ENCODE data around the gene SORCS2.

SORCS2 gene

DNA sequence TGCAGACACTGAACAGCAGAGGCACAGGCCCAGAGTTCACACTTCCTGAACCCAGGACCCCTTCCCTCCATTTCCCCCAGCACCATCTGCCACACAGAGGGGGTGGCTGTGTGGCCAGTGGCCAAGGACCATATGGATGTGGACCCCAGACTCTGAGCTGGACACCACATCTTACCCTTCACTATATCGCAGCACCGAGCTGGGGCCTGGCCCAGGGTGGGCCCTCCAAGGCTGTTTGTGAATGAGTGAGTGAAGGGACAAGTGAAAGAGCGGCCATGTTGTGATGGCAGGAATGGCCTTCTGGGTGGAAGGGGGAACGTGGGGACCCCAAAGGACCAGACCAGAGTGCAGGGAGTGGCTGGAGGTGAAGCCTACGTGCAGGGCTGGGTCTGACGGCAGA lies 498.7 kb downstream of the SORCS2 start:
- in situ Hi-C loops (cut with MboI; ENCODE audit: low sequenced_read_pairs): no loop called here

DNA sequence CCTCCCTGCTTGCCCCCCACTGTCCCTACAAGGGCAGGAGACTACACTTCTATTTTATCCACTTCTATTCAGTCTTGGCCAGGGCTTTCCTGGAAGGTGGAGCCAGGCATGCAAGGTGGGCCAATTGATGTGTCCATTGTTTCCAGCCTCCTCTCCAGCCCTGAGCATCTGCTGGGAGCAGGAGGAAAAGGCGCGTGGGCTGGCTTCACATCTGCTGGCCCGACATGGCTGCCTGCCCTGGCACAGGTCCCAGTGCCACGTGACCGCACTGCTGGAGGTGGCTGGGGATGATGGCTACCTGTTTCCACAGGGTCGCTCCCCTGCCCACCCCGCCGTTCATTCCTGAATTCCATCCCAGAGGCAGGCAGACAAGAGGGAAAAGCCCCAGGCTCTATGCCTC lies 499.6 kb downstream of the SORCS2 start:
- in situ Hi-C loops (cut with MboI; ENCODE audit: low sequenced_read_pairs): no loop called here

DNA sequence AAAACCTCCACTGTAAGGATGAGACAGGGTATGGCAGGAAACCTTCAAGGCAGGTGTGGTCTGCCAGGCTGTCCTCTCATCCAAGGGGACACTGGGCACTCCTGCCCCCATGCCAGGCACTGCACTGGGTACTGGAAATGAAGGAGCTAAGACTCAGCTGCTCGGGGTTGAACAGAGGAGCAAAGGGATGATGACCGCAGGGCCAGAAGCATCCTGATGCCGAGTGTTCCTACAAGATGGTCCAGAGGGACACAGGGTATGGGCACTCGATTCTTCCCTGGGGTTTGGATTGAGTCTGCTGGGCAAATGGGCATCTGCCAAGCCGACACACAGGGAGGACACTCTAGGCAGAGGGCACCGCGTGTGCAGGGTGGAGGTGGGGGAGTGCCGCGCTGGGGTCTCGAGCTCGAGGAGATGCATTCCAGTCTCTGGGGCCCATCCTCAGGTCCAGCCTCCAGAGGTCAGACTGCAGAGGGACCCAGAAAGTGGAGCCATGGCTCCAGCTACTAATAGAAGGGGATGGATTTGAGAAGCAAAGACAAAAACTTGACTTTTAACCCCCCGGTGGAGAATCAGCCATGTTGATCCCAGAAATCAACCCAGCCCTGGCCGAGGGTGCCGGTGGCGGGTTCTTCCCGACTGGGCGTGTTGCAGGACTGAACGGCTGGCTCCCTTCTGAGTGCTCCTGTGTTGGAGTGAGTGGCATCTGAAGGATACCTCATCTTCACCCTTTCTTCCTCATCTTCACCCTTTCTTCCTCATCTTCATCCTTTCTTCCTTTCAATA lies 500.3 kb downstream of the SORCS2 start:
- in situ Hi-C loops (cut with MboI; ENCODE audit: low sequenced_read_pairs): no loop called here

DNA sequence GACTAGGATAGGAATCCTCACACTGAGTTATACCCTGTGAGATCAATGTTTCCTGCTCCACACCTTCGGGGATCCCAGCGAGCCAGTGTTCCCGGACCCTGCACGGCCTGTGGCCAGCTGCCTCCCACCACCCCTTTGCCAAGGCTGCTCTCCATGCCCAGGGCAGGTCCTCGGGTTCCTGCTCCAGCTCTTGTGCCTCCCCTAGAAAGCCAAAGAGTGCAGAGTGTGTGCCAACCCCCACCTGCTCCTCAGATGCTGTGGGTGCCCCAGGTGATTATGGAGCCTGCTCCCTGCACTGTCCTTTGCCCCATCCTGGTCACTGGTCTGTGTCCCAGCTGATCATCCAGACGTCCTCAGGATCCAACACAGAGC lies 500.9 kb downstream of the SORCS2 start:
- in situ Hi-C loops (cut with MboI; ENCODE audit: low sequenced_read_pairs): no loop called here

DNA sequence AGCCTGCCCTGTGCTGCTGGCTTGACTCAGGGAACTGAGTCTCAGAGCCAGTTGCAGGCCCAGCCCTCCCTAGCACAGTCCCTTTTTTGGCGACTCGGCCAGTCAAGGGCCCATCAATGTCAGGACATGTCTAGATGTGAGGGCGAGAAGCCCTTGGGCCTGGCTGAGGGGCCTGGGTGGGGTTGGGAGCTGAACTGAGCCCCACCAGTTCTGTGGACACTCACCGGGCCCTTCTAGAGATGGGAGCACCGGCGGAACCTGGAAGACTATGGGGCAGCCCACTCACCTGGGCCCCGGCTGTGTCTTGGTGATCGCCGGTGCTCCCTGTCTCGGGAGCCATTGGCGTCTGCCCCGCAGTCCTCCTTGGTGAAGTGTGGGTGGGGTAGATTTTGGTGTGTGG lies 501.4 kb downstream of the SORCS2 start:
- in situ Hi-C loops (cut with MboI; ENCODE audit: low sequenced_read_pairs): no loop called here

DNA sequence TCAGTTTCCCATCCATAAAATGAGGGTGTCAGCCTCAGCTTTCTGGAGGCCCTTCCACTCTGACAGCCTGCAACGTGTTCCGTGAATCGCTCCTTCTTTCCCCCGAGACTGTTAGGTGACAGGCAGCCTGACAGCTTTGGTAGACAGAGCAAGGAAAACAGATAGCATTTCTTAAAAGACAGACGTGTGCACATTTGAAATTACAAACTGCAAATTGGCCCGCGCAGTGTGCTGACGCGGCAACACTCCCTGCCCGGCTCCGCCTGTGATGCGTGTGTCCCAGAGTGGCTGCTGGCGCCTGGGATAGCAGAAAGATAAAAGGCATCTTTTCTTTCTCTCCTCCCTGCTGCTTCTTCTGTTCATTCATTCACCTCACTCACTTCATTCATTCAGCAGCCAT lies 502.0 kb downstream of the SORCS2 start:
- in situ Hi-C loops (cut with MboI; ENCODE audit: low sequenced_read_pairs): no loop called here

DNA sequence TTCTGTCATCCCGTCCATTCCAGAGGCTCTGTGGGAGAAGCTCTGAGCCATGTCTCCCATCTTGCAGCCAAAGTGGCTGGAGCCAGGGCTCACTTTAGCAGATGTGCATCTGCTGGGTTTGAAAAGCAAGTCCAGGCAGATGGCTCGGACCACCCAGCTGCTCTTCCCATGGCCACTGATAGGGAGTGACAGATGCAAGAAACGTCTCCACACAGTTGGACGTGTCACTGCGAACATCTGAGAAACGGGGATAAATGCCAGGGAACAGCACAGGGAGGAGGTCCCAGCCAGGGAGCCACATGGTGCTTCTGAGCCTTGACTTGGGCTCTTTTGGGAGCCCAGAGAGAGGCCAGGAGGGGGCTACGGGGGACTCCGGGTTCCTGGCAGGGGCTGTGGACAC lies 505.0 kb downstream of the SORCS2 start:
- in situ Hi-C loops (cut with MboI; ENCODE audit: low sequenced_read_pairs): no loop called here

DNA sequence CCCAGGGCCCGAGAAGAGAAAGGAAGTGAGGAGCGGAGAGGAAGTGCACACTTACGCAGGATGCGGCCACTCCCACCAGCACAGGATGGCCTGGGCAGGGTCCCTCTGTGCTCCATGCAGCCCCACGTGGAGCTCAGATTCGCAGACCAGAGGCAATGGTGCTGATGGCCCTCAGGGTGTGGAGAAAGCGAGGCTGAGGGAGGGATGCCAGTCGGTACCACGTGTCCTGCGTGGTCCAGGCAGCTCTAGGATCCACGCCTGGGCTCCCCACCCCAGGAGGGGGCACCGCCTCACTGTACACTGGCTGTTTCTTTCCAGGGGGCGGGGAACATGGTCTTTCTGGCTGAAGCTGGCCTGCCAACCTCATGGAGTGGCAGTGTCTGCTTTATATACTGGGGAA lies 505.5 kb downstream of the SORCS2 start:
- in situ Hi-C loops (cut with MboI; ENCODE audit: low sequenced_read_pairs): no loop called here

DNA sequence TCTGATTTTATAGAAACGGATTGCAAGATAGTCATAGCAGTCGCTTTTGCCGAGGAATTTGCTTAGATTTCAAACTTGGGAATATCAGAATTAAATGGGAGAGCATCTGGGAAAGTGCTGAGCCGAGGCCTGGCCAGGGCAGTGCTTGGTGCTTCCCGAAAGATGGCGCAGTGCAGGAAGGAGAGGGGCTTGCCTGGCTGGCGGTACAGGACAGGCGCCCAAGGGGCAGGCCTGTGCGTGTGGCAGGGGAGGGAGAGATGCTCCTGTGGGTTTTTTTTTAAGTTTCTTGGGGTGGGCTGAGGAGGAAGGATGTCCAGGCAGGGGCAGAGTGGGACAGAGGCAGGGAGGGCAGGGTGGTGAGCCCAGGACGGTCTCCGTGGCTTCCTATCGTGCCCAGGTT lies 506.2 kb downstream of the SORCS2 start:
- in situ Hi-C loops (cut with MboI; ENCODE audit: low sequenced_read_pairs): no loop called here

DNA sequence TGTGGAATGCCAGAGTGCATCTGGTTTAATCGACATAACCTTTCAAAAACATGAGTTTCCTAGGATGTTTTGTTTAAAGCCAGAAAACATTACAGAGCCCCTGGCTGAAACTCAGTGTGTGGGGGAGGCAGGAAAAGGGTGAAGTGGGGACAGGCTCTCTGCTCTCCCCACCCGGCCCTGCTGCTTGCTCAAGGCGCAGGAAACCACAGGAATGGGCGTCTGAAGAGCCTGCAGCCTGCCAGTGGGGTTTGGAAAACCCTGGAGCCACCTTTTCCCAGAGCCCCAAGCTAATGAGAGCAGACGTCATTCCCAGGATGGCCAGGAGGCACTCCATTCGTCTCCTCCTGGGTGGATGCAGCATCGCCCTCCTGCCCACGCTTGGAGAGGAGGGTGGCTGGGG lies 506.7 kb downstream of the SORCS2 start:
- in situ Hi-C loops (cut with MboI; ENCODE audit: low sequenced_read_pairs): no loop called here

DNA sequence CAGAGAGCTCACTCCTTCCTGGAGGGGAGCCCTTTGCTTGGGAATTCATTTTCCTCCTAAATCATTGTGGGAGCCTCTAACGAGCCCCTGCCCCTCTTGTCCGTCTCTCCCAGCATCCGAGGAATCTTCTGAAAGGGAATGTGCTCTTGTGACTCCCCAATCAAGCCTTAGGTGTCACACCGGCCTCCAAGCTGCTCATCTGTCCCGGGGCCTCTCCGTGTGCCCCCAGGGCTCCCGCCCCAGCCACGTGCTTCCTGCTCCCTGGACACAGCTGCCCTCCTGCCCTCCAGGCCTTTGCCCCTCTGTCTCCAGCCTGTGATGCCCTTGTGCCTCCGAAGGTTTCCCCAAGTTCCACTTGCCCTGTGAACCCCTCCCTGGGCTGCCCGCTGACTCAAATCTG lies 507.5 kb downstream of the SORCS2 start:
- in situ Hi-C loops (cut with MboI; ENCODE audit: low sequenced_read_pairs): no loop called here

DNA sequence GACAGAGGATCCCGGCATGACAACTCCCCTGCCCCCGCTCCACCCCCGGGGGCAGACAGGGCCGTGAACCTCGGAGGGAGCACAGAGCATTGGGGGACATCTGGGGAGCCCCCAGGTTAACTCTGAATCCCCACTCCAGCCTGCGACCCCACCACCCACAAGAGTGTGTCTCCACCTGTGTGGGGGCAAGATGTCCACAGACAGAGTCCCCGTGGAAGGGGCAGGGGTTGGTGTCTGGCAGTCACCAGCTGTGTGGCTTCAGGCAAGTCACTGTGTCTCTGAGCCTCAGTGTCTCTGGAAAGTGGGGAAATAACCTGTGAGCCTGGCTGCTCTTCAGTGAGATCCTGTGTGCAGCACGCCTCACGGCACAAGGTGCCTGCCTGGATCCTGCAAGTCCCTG lies 508.3 kb downstream of the SORCS2 start:
- in situ Hi-C loops (cut with MboI; ENCODE audit: low sequenced_read_pairs): no loop called here

DNA sequence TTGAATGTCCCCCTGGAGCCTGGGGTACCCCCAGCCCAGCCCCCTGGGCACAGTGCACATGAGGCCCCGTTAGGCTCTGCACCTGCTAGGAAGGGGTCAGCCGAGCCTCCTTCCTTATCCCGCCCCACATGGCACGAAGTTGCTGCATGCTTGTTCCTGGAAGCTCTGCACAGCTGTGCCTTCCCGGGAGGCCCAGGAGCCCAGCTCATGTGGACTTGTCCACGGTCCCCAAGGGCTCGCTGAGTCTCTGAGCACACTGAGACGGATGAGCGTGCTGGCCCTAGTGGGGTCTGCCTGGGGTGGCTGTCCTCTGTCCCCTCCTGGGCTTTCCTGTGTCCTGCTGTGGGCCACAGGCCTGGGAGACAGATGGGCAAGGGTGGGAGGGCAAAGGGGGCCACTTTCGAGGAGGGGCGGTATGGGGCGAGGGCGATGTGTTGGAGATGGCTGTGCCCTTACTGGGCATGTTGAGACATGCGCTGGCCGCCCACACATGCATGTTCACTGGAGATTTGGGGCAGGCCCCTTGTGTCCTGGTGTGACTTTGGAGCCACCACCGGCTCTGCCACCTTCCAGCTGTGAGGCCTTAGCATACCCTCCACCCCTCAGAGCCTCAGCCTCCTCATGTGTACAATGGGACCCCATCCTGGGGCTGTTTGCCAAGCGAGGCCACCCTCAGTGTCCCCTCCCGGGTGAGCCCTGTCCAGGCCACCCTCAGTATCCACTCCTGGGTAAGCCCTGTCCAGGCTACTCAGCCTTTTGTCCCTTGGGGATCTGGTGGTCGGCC lies 509.7 kb downstream of the SORCS2 start:
- in situ Hi-C loops (cut with MboI; ENCODE audit: low sequenced_read_pairs): no loop called here

DNA sequence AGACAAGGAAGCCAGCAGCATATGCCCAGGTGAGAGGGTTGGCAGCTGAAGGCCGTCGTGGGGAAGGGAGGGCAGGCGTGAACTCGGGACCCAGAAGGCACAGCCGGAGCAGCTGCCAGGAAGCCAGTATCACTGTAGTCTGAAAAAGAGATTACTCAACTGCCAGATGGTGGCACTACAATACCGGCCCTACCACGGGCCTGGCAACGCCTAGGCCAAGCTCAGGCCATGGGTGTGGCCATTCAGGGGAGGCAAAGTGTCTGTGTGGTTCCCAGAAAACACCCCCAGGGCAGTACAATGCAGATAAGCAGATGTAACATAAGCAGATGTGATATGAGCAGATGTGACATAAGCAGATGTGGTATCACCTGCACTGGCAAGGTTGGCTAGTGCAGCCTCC lies 511.4 kb downstream of the SORCS2 start:
- in situ Hi-C loops (cut with MboI; ENCODE audit: low sequenced_read_pairs): no loop called here

DNA sequence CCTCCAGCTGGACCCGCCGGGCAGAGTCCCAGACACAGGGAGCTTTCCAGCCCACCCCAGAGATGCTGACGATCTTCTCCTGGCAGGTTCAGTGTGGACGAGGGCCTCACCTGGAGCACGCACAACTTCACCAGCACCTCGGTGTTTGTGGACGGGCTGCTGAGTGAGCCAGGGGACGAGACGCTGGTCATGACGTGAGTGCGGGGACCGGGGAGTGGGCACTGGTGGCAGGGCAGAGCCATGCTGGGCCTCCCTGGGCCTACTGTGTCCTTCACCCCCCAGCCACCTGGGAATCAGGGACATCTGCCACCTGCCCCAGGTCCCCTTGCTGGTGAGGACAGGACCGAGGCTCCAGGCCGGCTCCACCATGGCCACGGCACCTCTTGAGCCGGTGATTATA lies 511.8 kb downstream of the SORCS2 start:
- in situ Hi-C loops (cut with MboI; ENCODE audit: low sequenced_read_pairs): no loop called here

DNA sequence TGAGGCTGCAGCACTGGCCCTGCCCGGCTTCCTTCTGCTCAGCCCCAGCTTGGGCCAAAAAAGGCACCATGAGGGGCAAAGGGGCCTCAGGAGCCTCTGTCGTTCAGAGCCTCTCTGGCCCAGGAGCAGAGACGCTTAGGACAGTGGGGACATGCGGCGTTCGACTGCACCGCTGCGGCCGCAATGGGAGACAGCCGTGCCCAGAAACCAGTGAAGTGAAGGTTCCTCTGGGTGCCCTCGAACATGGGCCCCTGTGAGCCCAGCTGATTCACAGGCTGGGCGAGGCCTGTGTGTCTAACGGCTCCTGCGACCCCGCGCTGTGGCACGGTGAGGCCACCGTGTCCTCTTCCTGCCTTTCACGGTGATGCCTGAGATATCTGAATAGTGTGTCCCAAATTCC lies 512.3 kb downstream of the SORCS2 start:
- in situ Hi-C loops (cut with MboI; ENCODE audit: low sequenced_read_pairs): no loop called here

DNA sequence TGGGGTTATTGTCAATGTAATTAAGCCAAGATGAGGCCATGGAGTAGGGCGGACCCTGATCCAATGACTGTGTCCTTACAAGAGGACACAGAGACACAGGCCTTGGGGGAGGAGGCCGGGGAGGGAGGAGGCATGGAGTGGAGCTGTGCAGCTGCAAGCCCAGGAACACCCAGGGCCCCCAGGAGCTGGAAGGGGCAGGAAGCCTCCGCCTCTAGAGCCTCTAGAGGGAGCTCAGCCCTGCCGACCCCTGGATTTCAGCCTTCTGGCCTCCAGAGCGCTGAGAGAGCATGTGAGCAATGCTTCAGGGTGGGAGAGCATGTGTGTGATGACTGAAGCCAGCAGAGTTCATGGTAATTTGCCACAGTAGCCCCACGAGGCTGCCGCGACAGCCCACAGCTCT lies 512.7 kb downstream of the SORCS2 start:
- in situ Hi-C loops (cut with MboI; ENCODE audit: low sequenced_read_pairs): no loop called here

DNA sequence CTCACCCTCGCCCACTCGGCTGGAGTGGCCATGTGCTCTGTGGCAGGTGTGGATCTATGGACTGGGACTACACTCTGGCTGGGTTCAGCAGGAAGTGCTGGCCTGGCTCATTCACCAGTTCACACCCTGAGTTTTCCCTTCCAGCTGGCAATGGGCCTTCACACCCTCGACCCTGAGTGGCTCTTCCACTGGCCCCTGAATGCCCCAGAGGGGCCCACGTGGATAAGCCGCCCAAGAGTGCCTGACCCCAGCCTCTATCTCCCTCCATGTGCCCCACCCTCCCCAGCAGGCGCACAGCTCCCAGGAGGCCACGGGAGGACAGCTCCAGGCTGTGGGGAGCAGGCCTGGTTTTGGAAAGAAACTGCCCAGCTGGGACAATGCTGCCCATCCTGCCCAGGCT lies 513.3 kb downstream of the SORCS2 start:
- in situ Hi-C loops (cut with MboI; ENCODE audit: low sequenced_read_pairs): no loop called here

DNA sequence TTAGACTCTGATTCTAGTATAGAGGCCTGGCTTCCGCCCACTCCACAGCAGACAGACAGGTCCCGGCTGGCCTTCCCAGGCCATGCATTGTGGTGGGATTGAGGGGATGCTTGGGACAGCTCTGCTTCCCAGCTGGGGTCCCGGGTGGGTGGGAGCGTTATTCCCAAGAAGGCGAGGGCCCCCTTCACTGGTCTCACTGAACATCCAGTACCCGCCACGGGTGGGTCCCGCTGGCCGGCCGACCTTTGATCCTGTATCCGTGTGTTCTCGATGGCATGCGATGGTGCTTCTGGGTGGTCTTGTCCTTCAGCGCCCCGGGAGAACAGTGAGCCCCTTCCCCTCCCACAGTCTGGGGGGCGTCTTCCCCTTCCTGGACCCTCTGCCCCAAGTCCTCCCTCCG lies 515.9 kb downstream of the SORCS2 start:
- in situ Hi-C loops (cut with MboI; ENCODE audit: low sequenced_read_pairs): no loop called here

DNA sequence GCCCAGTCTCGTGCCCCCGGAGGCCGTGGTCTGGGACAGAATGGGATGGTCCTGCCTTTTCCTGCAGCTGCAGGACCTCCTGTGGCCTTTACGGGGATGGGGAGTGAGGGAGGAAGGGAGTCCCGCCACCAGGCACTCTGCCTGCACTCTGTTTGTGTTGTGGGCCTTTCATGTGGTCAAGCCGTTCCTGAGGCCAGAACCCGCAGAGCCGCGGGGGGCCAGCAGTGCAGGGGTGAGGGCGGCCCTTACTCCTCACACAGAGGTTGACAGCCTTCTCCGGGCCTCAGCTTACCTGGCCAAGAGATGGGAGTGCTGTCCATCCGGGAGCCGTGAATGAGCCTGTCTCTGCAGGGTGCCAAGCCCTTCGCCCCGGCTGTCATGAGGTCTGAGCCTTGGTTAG lies 516.6 kb downstream of the SORCS2 start:
- in situ Hi-C loops (cut with MboI; ENCODE audit: low sequenced_read_pairs): no loop called here

DNA sequence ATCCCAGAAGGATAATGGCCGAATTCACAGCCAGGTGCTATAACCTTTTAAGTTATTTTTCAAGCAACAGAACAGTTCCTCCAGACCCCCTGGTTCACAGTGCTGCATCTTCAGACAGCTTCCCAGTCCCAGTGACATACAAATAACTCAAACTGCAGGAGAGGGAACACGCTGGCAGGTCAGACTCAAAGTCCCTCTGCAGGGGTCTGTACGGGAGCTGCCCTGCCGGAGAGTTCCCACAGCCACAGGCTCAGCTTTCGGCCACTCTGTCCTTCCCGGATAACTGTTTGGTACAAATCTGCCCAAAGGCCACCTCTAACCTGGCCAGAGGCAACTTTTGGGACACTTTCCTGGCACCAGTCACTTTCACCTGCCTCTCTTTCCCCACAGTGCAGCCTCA lies 517.1 kb downstream of the SORCS2 start:
- in situ Hi-C loops (cut with MboI; ENCODE audit: low sequenced_read_pairs): no loop called here

DNA sequence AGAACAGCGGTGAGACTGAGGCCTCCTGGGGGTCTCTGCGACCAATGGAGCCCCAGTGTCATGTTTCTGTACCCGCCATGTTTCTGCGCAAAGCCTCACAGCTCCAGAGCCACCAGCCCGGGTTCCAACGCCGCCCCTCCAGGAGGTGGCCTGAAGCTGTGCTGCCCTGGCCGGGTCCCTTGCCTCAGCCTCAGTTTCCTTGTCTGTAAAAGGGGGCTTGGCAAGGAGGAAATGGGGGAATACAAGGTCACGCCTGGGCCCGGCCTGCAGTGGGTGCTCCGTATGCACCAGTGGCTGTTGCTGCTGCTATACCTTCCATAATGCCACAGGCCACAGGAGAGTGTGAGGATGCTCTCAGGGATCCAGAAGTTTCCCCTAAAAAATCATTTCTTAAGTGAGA lies 517.8 kb downstream of the SORCS2 start:
- in situ Hi-C loops (cut with MboI; ENCODE audit: low sequenced_read_pairs): no loop called here
